ENCODE results near the gene BUD13.

GRCh38 chr11:116774661-116775060 lies 1.9 kb upstream of the BUD13 start:
- TF ChIP-seq CTCF (IDR thresholded peaks at IDR 0.05), result no peak
- TF ChIP-seq POLR2A (IDR thresholded peaks at IDR 0.05; ENCODE audit: low read depth), result no peak
- TF ChIP-seq POLR2AphosphoS5 (IDR thresholded peaks at IDR 0.05), result no peak
- TF ChIP-seq EP300 (IDR thresholded peaks at IDR 0.05), result no peak

Data from esophagus muscularis mucosa (tissue), 4 donors.